Gastrocnemius medialis (tissue), 4 donors: ENCODE measurements around the gene LHFPL6.

Source experiments
- CTCF ChIP-seq, 5 experiments: fragments of 450-650 bp in 3 of 5; fragments of 200-600 bp in 2 of 5; sonication (generic) in 2 of 5; IDR thresholded peaks in 4 of 5; conservative IDR thresholded peaks in 1 of 5; 1 replicate in 4 of 5; 2 replicates in 1 of 5; pipeline ENCODE4 v1.5.1; 2016 to 2019; ENCODE audit warnings: antibody characterized with exemption in 5 of 5, mild to moderate bottlenecking in 3 of 5, moderate library complexity in 3 of 5
- POLR2A ChIP-seq, 2 donors: fragments of 450-650 bp; IDR thresholded peaks; one replicate each; pipeline ENCODE4 v1.6.1; 2017; ENCODE audit warnings: antibody characterized with exemption in 2 of 2, mild to moderate bottlenecking in 2 of 2, moderate library complexity in 2 of 2

- no peak for TF ChIP-seq CTCF (IDR thresholded peaks at IDR 0.05 in 4 of 5, conservative IDR thresholded peaks at IDR 0.05 in 1 of 5)
- TF ChIP-seq POLR2A (IDR thresholded peaks at IDR 0.05), result no peak
Measured at GRCh38 chr13:39585219-39585618, 17.8 kb downstream of the LHFPL6 start.
